K562 (cell line): ENCODE data around the gene CLCN4. TPM values are rescaled to one million over a fixed set of nuclear protein-coding genes. Genes with fewer than 3 reads are reported as not detected.

Source experiments
- ATAC-seq: fragments of 200-7000 bp; cut with Tn5 transposase; 3 replicates; pipeline ENCODE4 v1.9.1; 2020; ENCODE audit warnings: moderate library complexity
- BruUV-seq: library from RNA; stranded (reverse); fragments of 400-500 nt; replicated peaks from 2 replicates; lab custom pipeline; 2021; lab: Mats Ljungman, UMichigan
- CTCF ChIA-PET: fragments of 300-600 bp; formaldehyde crosslinking; extraction: SDS; loops from one replicate; lab custom pipeline; 2021; ENCODE audit warnings: low intra/inter-chr PET ratio; lab: Yijun Ruan, JAX
- POLR2A ChIA-PET: fragments of 300-600, 350-650 bp; sonication (Branson Sonifier 250); formaldehyde crosslinking; extraction: SDS; loops from one replicate; lab custom pipeline; 2021; ENCODE audit warnings: antibody characterized with exemption, inconsistent platforms; lab: Yijun Ruan, JAX
- DNase-seq, 4 experiments: peaks; one replicate each; pipeline versions ENCODE4 v3.0.0 to v3.0.0-alpha.2; 2011 to 2018; ENCODE audit warnings: low spot score in 3 of 4, mixed read lengths in 3 of 4; ENCODE audit errors: extremely low read depth in 1 of 4
- FAIRE-seq: peaks from 2 replicates; lab custom pipeline; 2011; peaks lifted over from hg19 to GRCh38; lab: Jason Lieb, UNC
- H2AFZ ChIP-seq: 2 replicates; pipeline ENCODE4 v1.6.0; 2011; ENCODE audit warnings: low read depth, low read length, control low read depth, inconsistent platforms
- H3K27ac ChIP-seq: fragments of 200-600 bp; 3 replicates; pipeline ENCODE4 v1.8.0; 2011; ENCODE audit warnings: low read depth, mild to moderate bottlenecking, control low read depth, inconsistent platforms, low read length, moderate library complexity, mixed read lengths; ENCODE audit errors: extremely low read depth
- H3K27me3 ChIP-seq, 2 experiments: fragments of 300-600 bp in 1 of 2; 2 replicates in 1 of 2; 3 replicates in 1 of 2; pipeline versions ENCODE4 v1.6.0 to v1.8.0; 2011; ENCODE audit warnings: inconsistent platforms in 2 of 2, low read length in 2 of 2, mild to moderate bottlenecking in 1 of 2, mixed read lengths in 1 of 2, moderate library complexity in 1 of 2; ENCODE audit not compliant: control insufficient read depth in 2 of 2, insufficient read depth in 2 of 2
- H3K36me3 ChIP-seq: fragments of 300-600 bp; 3 replicates; pipeline ENCODE4 v1.8.0; 2011; ENCODE audit warnings: mild to moderate bottlenecking, low read length, inconsistent platforms; ENCODE audit not compliant: control insufficient read depth, insufficient read depth
- H3K4me1 ChIP-seq, 2 experiments: fragments of 200-600 bp in 1 of 2; replicated peaks in 1 of 2; 2 replicates in 1 of 2; 3 replicates in 1 of 2; pipeline versions ENCODE4 v1.5.1 to v1.8.0; 2011; ENCODE audit warnings: inconsistent platforms in 2 of 2, low read length in 2 of 2, mild to moderate bottlenecking in 1 of 2, mixed read lengths in 1 of 2, moderate library complexity in 1 of 2; ENCODE audit not compliant: control insufficient read depth in 2 of 2, insufficient read depth in 2 of 2
- H3K4me2 ChIP-seq: 2 replicates; pipeline ENCODE4 v1.6.1; 2011; ENCODE audit warnings: low read length, control low read depth, inconsistent platforms, mixed read lengths; ENCODE audit not compliant: insufficient read depth
- H3K4me3 ChIP-seq: fragments of 200-600 bp; sonication (generic), shearing (Covaris generic); 2 replicates; pipeline ENCODE4 v1.5.1; 2016; ENCODE audit warnings: control low read depth, inconsistent platforms
- H3K79me2 ChIP-seq: fragments of 200-600 bp; 3 replicates; pipeline ENCODE4 v1.8.0; 2011; ENCODE audit warnings: low read length, inconsistent platforms; ENCODE audit not compliant: control insufficient read depth, insufficient read depth
- H3K9ac ChIP-seq, 2 experiments: 2 replicates each; pipeline versions ENCODE4 v1.6.0 to v1.6.1; 2011; ENCODE audit warnings: low read depth in 2 of 2, low read length in 2 of 2, control low read depth in 1 of 2, inconsistent platforms in 1 of 2, mild to moderate bottlenecking in 1 of 2, mixed read lengths in 1 of 2; ENCODE audit not compliant: insufficient read depth in 1 of 2
- H3K9me1 ChIP-seq: one replicate; pipeline ENCODE4 v1.6.0; 2011; ENCODE audit warnings: inconsistent platforms, mild to moderate bottlenecking, low read length, moderate library complexity; ENCODE audit not compliant: control insufficient read depth, insufficient read depth
- H3K9me3 ChIP-seq: replicated peaks from 2 replicates; pipeline ENCODE4 v1.5.1; 2011; ENCODE audit warnings: low read depth, low read length, inconsistent platforms; ENCODE audit not compliant: control insufficient read depth, insufficient read depth
- H4K20me1 ChIP-seq: replicated peaks from 2 replicates; pipeline ENCODE4 v1.6.1; 2011; ENCODE audit warnings: low read length, inconsistent platforms, mixed read lengths; ENCODE audit not compliant: control insufficient read depth, insufficient read depth
- BHLHE40 ChIP-seq: IDR thresholded peaks from 2 replicates; pipeline ENCODE4 v1.6.1; 2011; ENCODE audit warnings: low read length, improper control_type of control experiment
- CBX1 ChIP-seq: sonication (generic); IDR thresholded peaks from 2 replicates; pipeline ENCODE4 v1.6.1; 2016; ENCODE audit warnings: antibody characterized with exemption, low read depth, mild to moderate bottlenecking
- GABPB2 ChIP-seq: fragments of 250-450 bp; sonication (Bioruptor Pico); conservative IDR thresholded peaks from 2 replicates; pipeline ENCODE4 v1.5.1; 2021; ENCODE audit warnings: mild to moderate bottlenecking
- HIVEP1 ChIP-seq: fragments of 250-450 bp; sonication (Bioruptor Pico); IDR thresholded peaks from 2 replicates; pipeline ENCODE4 v1.4.0; 2020; ENCODE audit warnings: mild to moderate bottlenecking
- PRDM10 ChIP-seq: fragments of 450-650 bp; IDR thresholded peaks from 2 replicates; pipeline ENCODE4 v1.6.1; 2018; ENCODE audit not compliant: partially characterized antibody
- RBBP5 ChIP-seq: fragments of 200-600 bp; sonication (generic); IDR thresholded peaks from 2 replicates; pipeline ENCODE4 v1.6.1; 2012; ENCODE audit warnings: borderline replicate concordance, mild to moderate bottlenecking, low read length, control low read depth, inconsistent platforms; ENCODE audit not compliant: insufficient read depth, poor library complexity, severe bottlenecking
- TFE3 ChIP-seq: fragments of 450-650 bp; formaldehyde crosslinking; IDR thresholded peaks from 2 replicates; pipeline ENCODE4 v1.4.0; 2020; ENCODE audit warnings: mild to moderate bottlenecking, mixed read lengths
- TRIM24 ChIP-seq, 2 experiments: fragments of 450-650 bp; IDR thresholded peaks; 2 replicates each; pipeline ENCODE4 v1.6.1; 2016
- ZNF24 ChIP-seq: fragments of 450-650 bp; IDR thresholded peaks from 2 replicates; pipeline ENCODE4 v1.6.1; 2016
- ZSCAN32 ChIP-seq: fragments of 450-650 bp; formaldehyde crosslinking; IDR thresholded peaks from 2 replicates; pipeline ENCODE4 v1.4.0; 2020; ENCODE audit warnings: mild to moderate bottlenecking, moderate library complexity
- WGBS: fragments of 100-300 bp; shearing (Covaris generic); methylation state at CpG from one replicate; pipeline ENCODE4 v1.1.6; 2016; ENCODE audit warnings: low coverage, mixed read lengths; ENCODE audit not compliant: insufficient coverage; ENCODE audit errors: missing lambda C conversion rate; 5-methylcytosine and 5-hydroxymethylcytosine counted together
- in situ Hi-C: fragments of 300-500 bp; cut with MboI; formaldehyde crosslinking; loops from 4 replicates; pipeline ENCODE4 v1.15.0; 2018; ENCODE audit warnings: inconsistent platforms, mixed read lengths
- intact Hi-C: fragments of 100-400 bp; cut with micrococcal nuclease; formaldehyde crosslinking; loops from 2 replicates; pipeline ENCODE4 v1.14.2; 2022
- polyA plus RNA-seq, 8 experiments: library from polyadenylated mRNA; depleted of rRNA in 4 of 8; stranded (reverse) in 5 of 8; unstranded in 3 of 8; fragments of >200 nt; fragmentation: Nextera tagmentation in 2 of 8; fragmentation: Illumina TruSeq in 1 of 8; extraction: Ambion mirVana in 2 of 8; extraction: Trizol in 1 of 8; gene quantifications; 2 replicates each; pipeline versions ENCODE4 v1.2.1 to v1.2.3, GENCODE V29; 2011 to 2014; ENCODE audit warnings: inconsistent platforms in 1 of 8, missing spikeins in 1 of 8
- total RNA-seq, 7 experiments: library from RNA; depleted of rRNA in 6 of 7; stranded (reverse); fragments of >200 nt in 6 of 7; fragmentation: Illumina TruSeq in 2 of 7; extraction: Trizol in 2 of 7; gene quantifications; 2 replicates each; pipeline versions ENCODE4 v1.2.1 to v1.2.3, GENCODE V29; 2011 to 2021; ENCODE audit warnings: low replicate concordance in 1 of 7
- TF ChIP-seq, protein P1 (sequence below): sonication (generic); IDR thresholded peaks from 2 replicates; pipeline ENCODE4 v1.6.1; 2016
- TF ChIP-seq, protein P2 (sequence below): fragments of 250-450 bp; sonication (Bioruptor Pico); IDR thresholded peaks from 2 replicates; pipeline ENCODE4 v1.4.0; 2020; ENCODE audit warnings: mild to moderate bottlenecking, moderate library complexity, borderline replicate concordance

The CLCN4 gene
- total and polyA plus RNA-seq, 9 of the 15 experiments (the other 6 are each of a cell fraction or from before 2014, with no cell fraction given) = 0.03 to 0.24 (median 0.10) TPM; not detected in 1

- in situ Hi-C loops (loop anchor here (10.0 to 25.0 kb wide), 3 partner anchors 431 to 1579 kb away; partner anchors contain the start of gene MSL3), intact Hi-C loops (no loop called here)
- no peak overlapping the region for H3K4me3 ChIP-seq
- ChIA-PET CTCF (no interaction called here), POLR2A (interaction anchor here (1.3 kb wide), 1 partner anchor 17 kb away, joined by 3 read pairs; no protein-coding TSS in a partner anchor)
- no peaks in the 10 kb centered on the region for H3K9me1 ChIP-seq
- H3K27ac ChIP-seq = no peak overlapping the region
- no peak for DNase-seq
- no peaks in the 10 kb centered on the region for H3K36me3 ChIP-seq
- peaks cover 4 to 8% of the 10 kb centered on the region in 2 experiments; a peak in 2 of 5 replicates for H3K4me1 ChIP-seq
- no peak overlapping the region for H3K4me2 ChIP-seq
- H3K27me3 ChIP-seq = no peaks in the 10 kb centered on the region; a peak in 1 of 5 replicates
- TF ChIP-seq GABPB2 (CRISPR knock-in tag) (no peak), HIVEP1 (CRISPR knock-in tag) (no peak), BHLHE40 (no peak), CBX1 (no peak), PRDM10 (no peak), ZNF24 (no peak), RBBP5 (no peak), ZSCAN32 (CRISPR knock-in tag) (no peak), TFE3 (CRISPR knock-in tag) (no peak), TRIM24 (IDR thresholded peaks at IDR 0.05) (no peak)
- TF ChIP-seq, protein P1, sequence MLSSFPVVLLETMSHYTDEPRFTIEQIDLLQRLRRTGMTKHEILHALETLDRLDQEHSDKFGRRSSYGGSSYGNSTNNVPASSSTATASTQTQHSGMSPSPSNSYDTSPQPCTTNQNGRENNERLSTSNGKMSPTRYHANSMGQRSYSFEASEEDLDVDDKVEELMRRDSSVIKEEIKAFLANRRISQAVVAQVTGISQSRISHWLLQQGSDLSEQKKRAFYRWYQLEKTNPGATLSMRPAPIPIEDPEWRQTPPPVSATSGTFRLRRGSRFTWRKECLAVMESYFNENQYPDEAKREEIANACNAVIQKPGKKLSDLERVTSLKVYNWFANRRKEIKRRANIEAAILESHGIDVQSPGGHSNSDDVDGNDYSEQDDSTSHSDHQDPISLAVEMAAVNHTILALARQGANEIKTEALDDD = no peak
- TF ChIP-seq, protein P2, sequence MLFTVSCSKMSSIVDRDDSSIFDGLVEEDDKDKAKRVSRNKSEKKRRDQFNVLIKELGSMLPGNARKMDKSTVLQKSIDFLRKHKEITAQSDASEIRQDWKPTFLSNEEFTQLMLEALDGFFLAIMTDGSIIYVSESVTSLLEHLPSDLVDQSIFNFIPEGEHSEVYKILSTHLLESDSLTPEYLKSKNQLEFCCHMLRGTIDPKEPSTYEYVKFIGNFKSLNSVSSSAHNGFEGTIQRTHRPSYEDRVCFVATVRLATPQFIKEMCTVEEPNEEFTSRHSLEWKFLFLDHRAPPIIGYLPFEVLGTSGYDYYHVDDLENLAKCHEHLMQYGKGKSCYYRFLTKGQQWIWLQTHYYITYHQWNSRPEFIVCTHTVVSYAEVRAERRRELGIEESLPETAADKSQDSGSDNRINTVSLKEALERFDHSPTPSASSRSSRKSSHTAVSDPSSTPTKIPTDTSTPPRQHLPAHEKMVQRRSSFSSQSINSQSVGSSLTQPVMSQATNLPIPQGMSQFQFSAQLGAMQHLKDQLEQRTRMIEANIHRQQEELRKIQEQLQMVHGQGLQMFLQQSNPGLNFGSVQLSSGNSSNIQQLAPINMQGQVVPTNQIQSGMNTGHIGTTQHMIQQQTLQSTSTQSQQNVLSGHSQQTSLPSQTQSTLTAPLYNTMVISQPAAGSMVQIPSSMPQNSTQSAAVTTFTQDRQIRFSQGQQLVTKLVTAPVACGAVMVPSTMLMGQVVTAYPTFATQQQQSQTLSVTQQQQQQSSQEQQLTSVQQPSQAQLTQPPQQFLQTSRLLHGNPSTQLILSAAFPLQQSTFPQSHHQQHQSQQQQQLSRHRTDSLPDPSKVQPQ (CRISPR knock-in tag) = no peak
- H2AFZ ChIP-seq = no peak overlapping the region
- no TSS peak for BruUV-seq
- no peak for FAIRE-seq
- H3K79me2 ChIP-seq = no peaks in the 10 kb centered on the region
- no peak overlapping the region for H3K9ac ChIP-seq
- H4K20me1 ChIP-seq = no peaks in the 10 kb centered on the region
- no peaks in the 10 kb centered on the region for H3K9me3 ChIP-seq
- no peak for ATAC-seq
- WGBS = 31% methylated on average over 3 of the region's 3 CpGs
Measured at GRCh38 chrX:10183760-10184159, 27.0 kb downstream of the CLCN4 start.
